GM12872 (cell line): Measurements from ENCODE around the gene POLR2L.
A peak's percentile ranks its signal among the peaks of the same experiment; 100 is the strongest.

Source experiments
- TF ChIP-seq, protein P1 (sequence below): IDR thresholded peaks from 3 replicates; pipeline ENCODE4 v1.5.1; 2011; ENCODE audit warnings: low read depth, mild to moderate bottlenecking, low read length, moderate library complexity; ENCODE audit not compliant: insufficient read depth

The POLR2L gene

DNA sequence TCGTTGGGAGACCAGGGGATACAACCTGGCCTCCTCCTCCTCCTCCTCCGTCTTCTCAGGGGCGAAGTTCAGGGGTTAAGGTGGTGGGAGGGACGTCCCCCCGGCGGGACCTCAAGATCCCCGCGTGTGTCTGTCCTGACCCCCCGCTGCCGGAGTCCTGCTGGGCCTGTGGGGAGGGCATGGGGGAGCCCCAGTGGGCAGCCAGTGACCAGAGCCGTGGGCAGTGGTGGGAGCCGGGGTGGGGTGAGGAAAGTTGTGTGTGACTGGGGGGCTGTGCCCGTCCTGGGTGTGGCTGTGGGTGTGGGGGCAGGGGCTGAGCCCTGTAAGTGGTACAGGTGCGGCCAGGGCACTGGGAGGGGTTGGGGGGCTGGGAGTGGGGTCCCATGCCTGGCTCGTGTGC is 10.4 kb upstream of the POLR2L start:
- TF ChIP-seq, protein P1, sequence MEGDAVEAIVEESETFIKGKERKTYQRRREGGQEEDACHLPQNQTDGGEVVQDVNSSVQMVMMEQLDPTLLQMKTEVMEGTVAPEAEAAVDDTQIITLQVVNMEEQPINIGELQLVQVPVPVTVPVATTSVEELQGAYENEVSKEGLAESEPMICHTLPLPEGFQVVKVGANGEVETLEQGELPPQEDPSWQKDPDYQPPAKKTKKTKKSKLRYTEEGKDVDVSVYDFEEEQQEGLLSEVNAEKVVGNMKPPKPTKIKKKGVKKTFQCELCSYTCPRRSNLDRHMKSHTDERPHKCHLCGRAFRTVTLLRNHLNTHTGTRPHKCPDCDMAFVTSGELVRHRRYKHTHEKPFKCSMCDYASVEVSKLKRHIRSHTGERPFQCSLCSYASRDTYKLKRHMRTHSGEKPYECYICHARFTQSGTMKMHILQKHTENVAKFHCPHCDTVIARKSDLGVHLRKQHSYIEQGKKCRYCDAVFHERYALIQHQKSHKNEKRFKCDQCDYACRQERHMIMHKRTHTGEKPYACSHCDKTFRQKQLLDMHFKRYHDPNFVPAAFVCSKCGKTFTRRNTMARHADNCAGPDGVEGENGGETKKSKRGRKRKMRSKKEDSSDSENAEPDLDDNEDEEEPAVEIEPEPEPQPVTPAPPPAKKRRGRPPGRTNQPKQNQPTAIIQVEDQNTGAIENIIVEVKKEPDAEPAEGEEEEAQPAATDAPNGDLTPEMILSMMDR = no peak

DNA sequence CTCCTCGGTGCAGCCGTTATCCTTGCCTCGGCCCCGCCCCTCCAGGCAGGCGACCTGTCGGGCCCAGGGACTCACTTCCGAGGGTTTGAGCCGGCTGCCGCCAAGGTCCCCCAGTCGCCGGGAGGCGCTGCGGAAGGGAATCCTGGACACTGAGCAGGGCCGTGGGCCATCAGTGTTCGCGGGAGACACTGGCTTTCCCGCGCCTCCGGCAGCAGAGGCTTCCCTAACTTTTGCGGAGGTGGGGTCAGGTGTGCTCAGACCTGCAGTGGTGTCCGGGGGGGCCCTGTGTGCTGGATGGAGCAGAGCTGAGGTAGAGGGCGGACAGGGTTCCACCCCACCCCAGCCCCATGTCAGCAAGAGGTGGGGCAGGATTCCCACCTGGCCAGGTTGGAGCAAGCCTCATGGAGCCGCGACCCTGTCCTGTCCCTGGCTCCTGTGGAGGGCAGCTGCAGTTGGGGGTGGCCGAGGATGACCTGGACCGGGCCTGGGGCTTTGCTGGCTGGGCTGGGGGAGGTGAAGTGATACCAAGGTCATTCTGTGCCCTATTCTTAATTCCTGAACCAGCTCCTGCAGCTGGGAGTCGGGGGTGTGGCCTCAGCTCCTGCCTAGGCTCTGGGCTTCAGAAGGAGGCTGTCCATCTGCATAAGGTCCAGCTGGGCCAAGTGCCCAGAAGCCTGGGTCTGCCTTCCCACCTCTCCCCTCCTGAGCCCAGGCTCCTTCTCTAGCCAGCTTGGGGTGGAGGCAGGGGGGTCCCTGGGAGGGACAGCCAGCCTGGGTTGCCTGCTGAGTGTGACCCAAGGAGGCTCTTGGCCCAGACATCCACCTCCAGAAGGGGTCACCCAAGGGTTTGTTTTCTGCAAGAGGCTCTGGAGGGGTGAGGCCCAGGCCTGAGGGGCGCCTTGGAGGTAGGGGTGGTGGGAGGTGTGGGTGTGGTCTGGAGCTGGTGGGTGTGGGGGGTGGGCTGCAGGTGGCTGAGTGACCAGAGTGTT is 8.7 kb upstream of the POLR2L start:
- TF ChIP-seq, protein P1 = peak; percentile 39

DNA sequence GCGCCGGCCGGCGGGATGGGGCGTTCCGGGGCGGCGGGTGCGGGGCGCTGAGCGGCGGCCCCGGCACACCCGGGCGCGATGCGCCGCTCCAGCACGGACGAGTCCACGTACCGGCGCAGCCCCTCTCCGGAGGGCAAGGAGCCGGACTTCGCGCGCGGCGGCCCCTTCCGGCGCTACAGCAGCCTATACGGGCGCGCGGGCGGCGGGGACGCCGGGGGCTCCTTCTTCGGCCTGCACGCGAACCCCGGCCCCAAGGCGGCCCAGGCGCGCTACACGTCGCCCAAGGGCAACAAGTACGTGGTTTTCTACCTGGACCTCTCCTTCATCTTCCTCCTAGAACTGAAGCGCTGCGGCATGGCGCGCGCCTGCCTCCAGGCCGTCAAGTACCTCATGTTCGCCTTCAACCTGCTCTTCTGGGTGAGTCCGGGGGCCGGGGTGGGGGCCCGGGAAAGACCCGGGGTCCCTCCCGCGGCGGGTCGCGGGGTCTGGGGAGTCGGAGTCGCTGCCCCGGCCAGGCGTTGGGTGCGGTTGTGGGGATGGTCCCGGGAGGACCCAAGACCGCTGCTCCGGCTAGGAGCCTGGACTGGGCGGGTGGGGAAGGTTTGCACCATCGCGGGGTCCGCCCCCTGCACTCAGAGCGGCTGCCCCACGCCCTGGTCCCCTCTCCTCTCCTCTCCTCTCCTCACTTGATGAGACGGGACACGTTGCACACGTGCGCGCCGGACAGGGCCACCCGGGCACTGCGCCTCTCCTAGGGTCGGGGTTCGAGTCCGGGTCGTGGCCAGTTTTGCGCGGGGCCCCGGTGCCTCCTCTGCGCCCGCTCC is 7.8 kb upstream of the POLR2L start:
- TF ChIP-seq, protein P1 = no peak

DNA sequence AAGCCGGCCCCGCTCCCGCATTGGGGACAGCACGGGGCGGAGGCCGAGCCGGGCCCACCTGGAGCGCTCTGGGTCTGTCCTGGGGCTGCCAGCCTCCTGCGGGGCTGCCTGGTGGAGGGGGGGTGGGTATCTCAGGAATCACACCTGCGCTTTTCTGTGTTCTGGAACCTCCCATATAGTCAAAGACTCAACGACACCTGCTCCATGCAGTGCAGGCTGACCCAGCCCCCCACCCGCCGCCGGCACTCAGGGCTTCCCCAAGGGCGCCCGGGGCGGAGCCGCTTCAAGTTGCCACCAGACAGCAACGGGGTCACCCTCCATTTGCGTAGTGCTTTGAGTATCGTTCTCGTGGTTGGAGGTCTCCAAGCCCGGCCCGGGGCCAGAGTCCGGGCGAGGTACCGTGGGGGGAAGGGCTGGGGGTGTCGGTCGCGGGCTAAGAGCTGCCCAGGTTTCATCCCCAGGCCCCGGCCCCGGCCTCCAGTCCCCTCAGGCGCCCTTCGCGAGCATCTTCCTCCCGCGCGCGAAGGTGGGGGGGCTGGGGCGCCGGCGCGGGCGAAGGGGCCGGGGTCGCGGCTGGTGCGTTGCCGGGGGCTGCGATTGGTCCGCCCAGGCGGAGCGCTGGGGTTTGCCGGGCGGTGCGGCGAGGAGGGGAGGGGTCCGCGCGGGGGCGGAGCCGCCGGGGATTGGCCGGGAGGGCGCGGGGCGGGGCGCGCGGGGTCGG is 6.9 kb upstream of the POLR2L start:
- TF ChIP-seq, protein P1 = no peak

DNA sequence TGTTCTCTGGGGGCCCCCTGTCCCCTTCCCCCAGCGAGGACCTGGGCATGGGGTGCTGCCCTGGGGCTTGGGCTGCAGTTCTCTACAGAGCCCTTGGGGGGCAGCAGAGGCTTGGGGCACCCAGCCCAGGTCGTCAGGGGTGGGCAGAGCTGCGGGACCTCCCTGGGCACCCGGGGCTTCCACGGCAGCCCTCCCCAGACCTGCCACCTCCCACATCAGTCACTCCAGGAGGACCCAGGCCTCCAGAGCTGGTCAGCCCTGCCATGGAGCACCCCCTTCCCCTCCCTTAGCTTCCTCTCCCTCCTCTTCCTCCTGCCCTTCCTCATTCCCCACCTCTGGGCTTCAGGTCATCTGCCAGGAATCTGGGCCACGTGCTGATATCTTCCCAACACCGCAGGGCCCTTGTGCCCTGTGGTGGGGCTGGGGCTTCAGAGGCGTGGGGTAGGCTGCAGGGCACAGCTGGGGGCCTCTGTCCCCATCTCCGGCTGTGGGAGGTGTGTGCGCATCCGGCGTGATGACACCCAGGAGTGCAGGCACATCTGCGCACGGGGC is 6.1 kb upstream of the POLR2L start:
- TF ChIP-seq, protein P1 = peak; percentile 97

DNA sequence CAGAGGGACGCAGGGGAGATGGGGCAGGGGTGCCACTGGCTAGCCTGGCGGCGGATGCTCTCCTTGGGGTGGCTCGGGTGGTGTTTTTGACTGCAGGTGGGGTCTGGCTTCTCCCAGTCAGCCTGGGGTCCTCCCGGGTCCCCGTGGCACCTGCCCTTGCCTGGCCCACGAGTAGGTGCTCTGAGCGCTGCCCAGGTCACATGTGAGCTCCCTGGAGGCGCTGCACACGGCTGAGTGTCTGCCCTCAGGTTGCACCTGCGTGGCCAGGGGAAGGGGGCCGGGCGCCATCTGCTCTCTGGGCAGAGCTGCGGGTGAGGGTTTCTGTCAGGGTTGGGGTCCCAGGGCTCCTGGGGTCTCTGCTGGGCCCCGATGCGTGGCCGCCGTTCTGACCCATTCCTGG is 5.5 kb upstream of the POLR2L start:
- TF ChIP-seq, protein P1 = no peak
